Measurements from ENCODE around the gene SPEM2. TPM values are rescaled to one million over a fixed set of nuclear protein-coding genes. Genes with fewer than 3 reads are reported as not detected.

SPEM2 gene
- total RNA-seq, 1 donor from 2014 or later = 0.14 TPM

DNA sequence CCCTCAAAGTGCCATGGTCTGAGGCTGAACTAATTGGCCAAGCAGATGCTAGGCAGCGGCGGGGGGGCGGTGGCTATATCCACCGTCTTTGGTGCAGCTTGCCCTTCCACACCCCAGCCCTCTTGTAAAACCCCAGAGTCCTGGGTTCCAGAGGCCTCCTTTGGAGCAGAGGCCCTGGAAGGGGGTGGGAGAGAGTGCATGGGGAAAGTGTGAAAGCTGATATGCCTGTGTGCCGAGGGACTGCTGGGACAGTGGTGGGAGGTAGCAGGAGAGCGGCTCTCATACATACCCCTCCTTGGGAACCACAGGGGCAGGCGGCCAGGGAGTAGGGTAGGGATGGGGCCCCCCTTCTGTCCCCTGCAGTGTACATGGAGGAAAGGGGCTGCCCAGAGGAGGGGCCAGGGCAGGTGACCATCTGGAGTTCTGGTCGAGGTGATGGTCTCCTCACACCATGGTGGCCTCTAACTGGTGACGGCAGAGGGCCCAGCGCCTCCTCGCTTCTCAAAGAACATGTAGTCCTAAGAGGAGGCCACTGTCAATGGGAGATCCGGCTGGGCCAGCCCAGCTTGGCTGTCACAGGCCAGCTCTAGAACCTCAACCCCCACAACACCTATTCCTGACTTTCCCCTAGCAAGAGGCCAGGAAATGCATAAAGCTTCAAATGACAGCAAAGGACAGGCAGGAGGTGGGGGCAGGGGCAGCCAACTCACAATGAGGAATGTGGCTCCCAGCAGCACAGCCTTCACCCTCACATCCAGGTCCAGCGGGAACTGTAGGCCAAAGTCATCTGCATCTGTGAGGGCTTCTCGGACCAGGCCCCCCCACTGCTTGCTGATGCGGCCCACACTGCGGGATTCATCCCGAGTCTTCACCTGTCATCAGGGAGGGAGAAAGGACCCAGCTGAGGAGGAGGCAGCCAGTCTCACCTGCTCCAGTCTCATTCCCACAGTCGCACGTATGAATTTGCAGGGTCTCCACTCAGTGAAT is 35.2 kb upstream of the SPEM2 start:
- Mint-ChIP-seq H3K4me1 (ENCODE audit: low read depth, unreplicated experiment) (peaks cover 5% of the 10 kb centered on the region), H3K36me3 (ENCODE audit: low read depth, unreplicated experiment) (peaks cover 21% of the 10 kb centered on the region), H3K9me3 (ENCODE audit: unreplicated experiment) (no peaks in the 10 kb centered on the region), H3K27ac (ENCODE audit: unreplicated experiment) (no peak overlapping the region), H3K4me3 (ENCODE audit: unreplicated experiment) (peak overlapping the region; percentile 14), H3K27me3 (ENCODE audit: low read depth, unreplicated experiment) (no peaks in the 10 kb centered on the region)
- no peak for DNase-seq (ENCODE audit: low read depth)
- peaks cover 38% of the 10 kb centered on the region for H4K20me1 ChIP-seq (ENCODE audit: insufficient read depth, low read length)
- no peak overlapping the region for H3K4me3 ChIP-seq (ENCODE audit: insufficient read depth, low read depth, low read length)
- peaks cover 12% of the 10 kb centered on the region for H3K4me1 ChIP-seq (ENCODE audit: insufficient read depth, low read length)
- H3K4me2 ChIP-seq (ENCODE audit: low read length) = no peak overlapping the region
- no peak overlapping the region for H2AFZ ChIP-seq (ENCODE audit: low read depth, low read length)
- no peak for FAIRE-seq
- H3K27ac ChIP-seq (ENCODE audit: low read depth, low read length) = no peak overlapping the region
- TF ChIP-seq EZH2 (IDR thresholded peaks at IDR 0.05; ENCODE audit: insufficient read depth, low read length) = no peak
- H3K79me2 ChIP-seq (ENCODE audit: insufficient read depth, low read length) = peaks cover 23% of the 10 kb centered on the region
- H3K27me3 ChIP-seq (ENCODE audit: insufficient read depth, low read length) = no peaks in the 10 kb centered on the region
- H3K9ac ChIP-seq (ENCODE audit: low read length) = no peak overlapping the region
- H3K9me3 ChIP-seq (ENCODE audit: insufficient read depth, low read depth, low read length) = no peaks in the 10 kb centered on the region
- H3K36me3 ChIP-seq (ENCODE audit: insufficient read depth, low read length) = peaks cover 25% of the 10 kb centered on the region

DNA sequence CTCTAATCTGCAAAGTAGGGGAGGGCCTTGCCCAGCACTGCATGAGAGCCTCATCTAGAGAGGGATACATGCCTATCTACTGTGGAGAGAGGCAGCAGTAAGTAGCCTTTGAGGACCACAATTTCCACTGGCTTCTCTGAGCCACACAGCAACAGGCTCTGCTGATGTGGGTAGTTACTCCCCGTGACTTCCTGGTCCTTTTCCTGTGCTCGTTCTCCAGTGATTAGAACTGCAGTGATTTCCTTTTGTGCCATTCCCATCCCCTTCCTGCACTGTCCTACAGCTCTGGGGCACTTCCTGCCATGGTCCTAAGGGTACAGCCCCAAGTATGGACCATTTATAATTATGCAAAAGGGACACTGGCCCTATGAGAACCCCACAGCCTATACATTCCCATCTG is 34.1 kb upstream of the SPEM2 start:
- no peaks in the 10 kb centered on the region for H3K9me3 ChIP-seq (ENCODE audit: insufficient read depth, low read depth, low read length)
- H3K9me3 Mint-ChIP-seq (ENCODE audit: unreplicated experiment) = no peaks in the 10 kb centered on the region
- H3K36me3 Mint-ChIP-seq (ENCODE audit: low read depth, unreplicated experiment) = peaks cover 17% of the 10 kb centered on the region
- no peak for TF ChIP-seq EZH2 (IDR thresholded peaks at IDR 0.05; ENCODE audit: insufficient read depth, low read length)
- TF ChIP-seq, protein P1, sequence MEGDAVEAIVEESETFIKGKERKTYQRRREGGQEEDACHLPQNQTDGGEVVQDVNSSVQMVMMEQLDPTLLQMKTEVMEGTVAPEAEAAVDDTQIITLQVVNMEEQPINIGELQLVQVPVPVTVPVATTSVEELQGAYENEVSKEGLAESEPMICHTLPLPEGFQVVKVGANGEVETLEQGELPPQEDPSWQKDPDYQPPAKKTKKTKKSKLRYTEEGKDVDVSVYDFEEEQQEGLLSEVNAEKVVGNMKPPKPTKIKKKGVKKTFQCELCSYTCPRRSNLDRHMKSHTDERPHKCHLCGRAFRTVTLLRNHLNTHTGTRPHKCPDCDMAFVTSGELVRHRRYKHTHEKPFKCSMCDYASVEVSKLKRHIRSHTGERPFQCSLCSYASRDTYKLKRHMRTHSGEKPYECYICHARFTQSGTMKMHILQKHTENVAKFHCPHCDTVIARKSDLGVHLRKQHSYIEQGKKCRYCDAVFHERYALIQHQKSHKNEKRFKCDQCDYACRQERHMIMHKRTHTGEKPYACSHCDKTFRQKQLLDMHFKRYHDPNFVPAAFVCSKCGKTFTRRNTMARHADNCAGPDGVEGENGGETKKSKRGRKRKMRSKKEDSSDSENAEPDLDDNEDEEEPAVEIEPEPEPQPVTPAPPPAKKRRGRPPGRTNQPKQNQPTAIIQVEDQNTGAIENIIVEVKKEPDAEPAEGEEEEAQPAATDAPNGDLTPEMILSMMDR (IDR thresholded peaks at IDR 0.05; ENCODE audit: insufficient read depth, low read depth, low read length) = no peak
- no peak overlapping the region for H3K9ac ChIP-seq (ENCODE audit: low read length)
- peak overlapping the region; percentile 34 for H3K4me3 Mint-ChIP-seq (ENCODE audit: unreplicated experiment)
- H3K36me3 ChIP-seq (ENCODE audit: insufficient read depth, low read length) = peaks cover 25% of the 10 kb centered on the region
- peaks cover 5% of the 10 kb centered on the region for H3K4me1 Mint-ChIP-seq (ENCODE audit: low read depth, unreplicated experiment)
- no peak overlapping the region for H2AFZ ChIP-seq (ENCODE audit: low read depth, low read length)
- H4K20me1 ChIP-seq (ENCODE audit: insufficient read depth, low read length) = peaks cover 38% of the 10 kb centered on the region
- no peak overlapping the region for H3K4me3 ChIP-seq (ENCODE audit: insufficient read depth, low read depth, low read length)
- H3K27me3 Mint-ChIP-seq (ENCODE audit: low read depth, unreplicated experiment) = no peaks in the 10 kb centered on the region
- H3K4me2 ChIP-seq (ENCODE audit: low read length) = no peak overlapping the region
- FAIRE-seq = no peak
- H3K27ac ChIP-seq (ENCODE audit: low read depth, low read length) = no peak overlapping the region
- H3K27ac Mint-ChIP-seq (ENCODE audit: unreplicated experiment) = no peak overlapping the region
- no peaks in the 10 kb centered on the region for H3K27me3 ChIP-seq (ENCODE audit: insufficient read depth, low read length)
- no peak for DNase-seq (ENCODE audit: low read depth)
- peaks cover 13% of the 10 kb centered on the region for H3K4me1 ChIP-seq (ENCODE audit: insufficient read depth, low read length)
- peaks cover 23% of the 10 kb centered on the region for H3K79me2 ChIP-seq (ENCODE audit: insufficient read depth, low read length)

DNA sequence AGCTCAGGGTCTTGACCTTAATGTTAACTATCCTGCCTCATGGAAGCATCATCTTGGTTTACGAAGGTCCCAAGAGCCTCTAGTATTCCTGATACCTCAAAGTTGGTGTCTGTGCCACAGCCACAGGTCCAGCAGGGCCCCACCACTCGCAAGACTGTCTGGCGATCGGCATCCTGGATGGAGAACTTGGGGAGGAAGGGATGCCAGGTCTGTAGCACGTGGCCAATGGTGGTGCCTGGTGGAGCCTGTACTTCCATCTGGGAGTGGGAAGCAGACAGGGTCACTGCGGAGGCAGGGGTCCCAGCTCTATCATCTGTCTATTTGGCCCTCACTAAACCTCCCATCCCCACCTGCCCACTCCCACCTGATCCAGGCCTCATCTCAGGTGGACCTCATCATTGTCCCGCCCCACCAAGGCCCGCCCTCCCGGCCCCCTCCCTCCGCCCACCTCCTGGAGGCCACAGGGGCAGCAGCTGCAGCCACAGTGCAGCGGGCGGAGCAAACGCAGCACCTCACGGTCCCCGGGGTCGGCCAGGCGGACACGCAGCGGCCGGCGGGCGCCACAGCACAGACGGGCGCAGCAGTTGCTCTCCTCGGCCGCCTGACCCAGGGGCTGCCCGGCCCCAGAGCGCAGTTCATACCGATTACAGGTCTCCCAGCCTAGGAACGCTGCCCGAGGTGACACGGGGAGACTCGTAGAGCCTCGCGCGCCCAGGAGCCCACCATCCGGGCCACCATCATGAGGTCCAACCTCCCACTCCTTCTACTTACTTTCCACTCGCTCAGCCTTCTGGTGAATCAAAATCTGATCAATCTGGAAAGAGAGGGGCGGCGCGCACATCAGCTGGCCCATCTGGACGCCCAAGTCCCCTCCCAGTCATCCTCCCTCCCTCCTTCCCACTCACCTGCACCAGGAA is 32.5 kb upstream of the SPEM2 start:
- TF ChIP-seq EZH2 (IDR thresholded peaks at IDR 0.05; ENCODE audit: insufficient read depth, low read length) = no peak
- TF ChIP-seq, protein P1 (IDR thresholded peaks at IDR 0.05; ENCODE audit: insufficient read depth, low read depth, low read length) = no peak
- H2AFZ ChIP-seq (ENCODE audit: low read depth, low read length) = no peak overlapping the region
- H3K36me3 ChIP-seq (ENCODE audit: insufficient read depth, low read length) = peaks cover 25% of the 10 kb centered on the region
- peaks cover 5% of the 10 kb centered on the region for H3K4me1 Mint-ChIP-seq (ENCODE audit: low read depth, unreplicated experiment)
- H3K4me1 ChIP-seq (ENCODE audit: insufficient read depth, low read length) = peaks cover 13% of the 10 kb centered on the region
- H3K79me2 ChIP-seq (ENCODE audit: insufficient read depth, low read length) = peaks cover 23% of the 10 kb centered on the region
- H3K27me3 ChIP-seq (ENCODE audit: insufficient read depth, low read length) = no peaks in the 10 kb centered on the region
- H3K9me3 ChIP-seq (ENCODE audit: insufficient read depth, low read depth, low read length) = no peaks in the 10 kb centered on the region
- peak overlapping the region; percentile 99 for H3K4me2 ChIP-seq (ENCODE audit: low read length)
- peak overlapping the region; percentile 78 for H3K27ac Mint-ChIP-seq (ENCODE audit: unreplicated experiment)
- H3K36me3 Mint-ChIP-seq (ENCODE audit: low read depth, unreplicated experiment) = peaks cover 14% of the 10 kb centered on the region
- no peaks in the 10 kb centered on the region for H3K27me3 Mint-ChIP-seq (ENCODE audit: low read depth, unreplicated experiment)
- DNase-seq (ENCODE audit: low read depth) (no peak), FAIRE-seq (no peak)
- peak overlapping the region; percentile 86 for H3K4me3 ChIP-seq (ENCODE audit: insufficient read depth, low read depth, low read length)
- no peak overlapping the region for H3K27ac ChIP-seq (ENCODE audit: low read depth, low read length)
- peaks cover 36% of the 10 kb centered on the region for H4K20me1 ChIP-seq (ENCODE audit: insufficient read depth, low read length)
- peak overlapping the region; percentile 90 for H3K9ac ChIP-seq (ENCODE audit: low read length)
- H3K9me3 Mint-ChIP-seq (ENCODE audit: unreplicated experiment) = no peaks in the 10 kb centered on the region
- peak overlapping the region; percentile 92 for H3K4me3 Mint-ChIP-seq (ENCODE audit: unreplicated experiment)

Data from astrocyte (in vitro differentiated cells and primary cell).